Coronary artery (tissue), 2 donors: ENCODE measurements around the gene PCDHA10.
"Not testable (repeated sequence)": the region's sequence is repeated elsewhere in the genome, so short reads cannot be mapped to it uniquely, and the experiment has no call there.

Source experiments
- DNase-seq: peaks from one replicate; pipeline ENCODE4 v3.0.0-alpha.2; 2017; ENCODE audit warnings: low spot score
- H3K27ac ChIP-seq, 2 donors: fragments of 200-600 bp; sonication (generic); one replicate each; pipeline ENCODE4 v1.5.1; 2016 to 2019
- H3K4me3 ChIP-seq: fragments of 200-600 bp; sonication (generic); 2 replicates; pipeline ENCODE4 v1.5.1; 2016; ENCODE audit warnings: mild to moderate bottlenecking, moderate library complexity
- CTCF ChIP-seq: fragments of 200-600 bp; sonication (generic); IDR thresholded peaks from one replicate; pipeline ENCODE4 v1.5.1; 2019; ENCODE audit warnings: antibody characterized with exemption

PCDHA10 gene

DNA sequence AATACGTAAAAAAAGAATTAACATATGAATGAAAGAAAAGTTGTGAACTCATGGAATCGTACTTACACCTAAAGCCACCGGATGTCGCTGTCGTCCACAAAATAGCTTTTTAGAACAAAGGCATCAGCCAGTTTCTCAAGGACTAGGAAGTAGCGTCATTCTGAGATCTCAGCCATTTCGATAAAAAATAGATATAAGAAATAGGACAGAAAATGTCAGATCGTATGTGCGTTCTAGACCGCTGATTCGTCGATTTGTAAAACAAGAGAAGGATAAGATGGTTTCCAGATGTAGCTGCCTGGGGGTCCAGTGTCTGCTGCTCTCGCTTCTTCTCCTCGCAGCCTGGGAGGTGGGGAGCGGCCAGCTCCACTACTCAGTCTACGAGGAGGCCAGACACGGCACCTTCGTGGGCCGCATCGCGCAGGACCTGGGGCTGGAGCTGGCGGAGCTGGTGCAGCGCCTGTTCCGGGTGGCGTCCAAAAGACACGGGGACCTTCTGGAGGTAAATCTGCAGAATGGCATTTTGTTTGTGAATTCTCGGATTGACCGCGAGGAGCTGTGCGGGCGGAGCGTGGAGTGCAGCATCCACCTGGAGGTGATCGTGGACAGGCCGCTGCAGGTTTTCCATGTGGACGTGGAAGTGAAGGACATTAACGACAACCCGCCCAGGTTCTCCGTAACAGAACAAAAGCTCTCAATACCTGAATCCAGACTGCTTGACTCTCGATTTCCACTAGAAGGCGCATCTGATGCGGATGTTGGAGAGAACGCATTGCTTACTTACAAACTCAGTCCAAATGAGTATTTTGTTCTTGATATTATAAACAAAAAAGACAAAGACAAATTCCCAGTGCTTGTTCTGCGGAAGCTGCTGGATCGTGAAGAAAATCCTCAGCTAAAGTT, at the start of gene PCDHA10:
PCDHA10 (plus strand) TSS at position 126 of the 903 bp plus-strand sequence; CDS start at position 278, 152 bp downstream.
- Histone ChIP-seq H3K27ac (no peak within 1 kb of the TSS), H3K4me3 (peak within 1 kb of the TSS; percentile 62)
- TF ChIP-seq CTCF, result no peak
- no peak for DNase-seq

DNA sequence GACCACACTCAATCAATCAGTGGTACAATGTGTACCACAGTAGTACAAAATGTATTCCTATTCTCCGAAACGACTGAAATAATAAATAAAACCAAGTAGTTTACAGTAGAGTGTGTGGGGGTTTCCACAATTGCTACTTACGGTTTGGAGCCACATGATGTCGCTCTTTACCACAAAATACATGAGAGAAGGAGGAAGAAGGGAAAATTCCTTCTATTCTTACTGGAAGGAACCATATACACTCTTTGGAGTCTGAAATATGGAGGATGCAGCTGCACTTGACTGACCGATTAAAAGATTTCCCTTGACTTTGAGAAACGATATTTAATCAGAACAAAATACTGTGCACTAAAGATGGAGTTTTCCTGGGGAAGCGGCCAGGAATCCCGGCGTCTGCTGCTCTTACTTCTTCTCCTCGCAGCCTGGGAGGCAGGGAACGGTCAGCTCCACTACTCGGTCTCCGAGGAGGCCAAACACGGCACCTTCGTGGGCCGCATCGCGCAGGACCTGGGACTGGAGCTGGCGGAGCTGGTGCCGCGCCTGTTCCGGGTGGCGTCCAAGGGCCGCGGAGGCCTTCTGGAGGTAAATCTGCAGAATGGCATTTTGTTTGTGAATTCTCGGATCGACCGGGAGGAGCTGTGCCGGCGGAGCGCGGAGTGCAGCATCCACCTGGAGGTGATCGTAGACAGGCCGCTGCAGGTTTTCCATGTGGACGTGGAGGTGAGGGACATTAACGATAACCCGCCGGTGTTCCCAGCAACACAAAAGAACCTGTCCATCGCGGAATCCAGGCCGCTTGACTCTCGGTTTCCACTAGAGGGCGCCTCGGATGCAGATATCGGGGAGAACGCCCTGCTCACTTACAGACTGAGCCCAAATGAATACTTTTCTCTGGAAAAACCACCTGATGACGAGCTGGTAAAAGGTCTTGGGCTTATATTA, 48.6 kb upstream of the PCDHA10 start, which contains the start of gene PCDHA4:
PCDHA4 (plus strand) TSS at position 235 of the 942 bp plus-strand sequence.
- Histone ChIP-seq H3K27ac (peak within 1 kb of the TSS in 1 of 2 donors; percentile 53), H3K4me3 (peak within 1 kb of the TSS; percentile 67)
- no peak for TF ChIP-seq CTCF
- no peak for DNase-seq

GRCh38 chr5:140808241-140808888, 47.3 kb upstream of the PCDHA10 start:
- not testable (repeated sequence) for H3K4me3 ChIP-seq, DNase-seq, H3K27ac ChIP-seq

- no peak for DNase-seq
- TF ChIP-seq CTCF, result no peak
Measured at GRCh38 chr5:140808889-140809291, 46.8 kb upstream of the PCDHA10 start.

GRCh38 chr5:140821375-140822280, 34.1 kb upstream of the PCDHA10 start, which contains the start of gene PCDHA5:
Gene PCDHA5, plus strand, starts transcription at chr5:140821613.
- Histone ChIP-seq H3K4me3 (peak within 1 kb of the TSS; percentile 3), H3K27ac (no peak within 1 kb of the TSS)
- DNase-seq, result no peak
- no peak for TF ChIP-seq CTCF

More at GRCh38 chr5:140808889-140809291, 46.8 kb upstream of the PCDHA10 start:
- no peak overlapping the region for H3K4me3 ChIP-seq
- no peak overlapping the region for H3K27ac ChIP-seq

GRCh38 chr5:140822281-140822629, 33.4 kb upstream of the PCDHA10 start:
- Histone ChIP-seq H3K27ac (no peak overlapping the region), H3K4me3 (no peak overlapping the region)
- no peak for TF ChIP-seq CTCF
- no peak for DNase-seq

DNA sequence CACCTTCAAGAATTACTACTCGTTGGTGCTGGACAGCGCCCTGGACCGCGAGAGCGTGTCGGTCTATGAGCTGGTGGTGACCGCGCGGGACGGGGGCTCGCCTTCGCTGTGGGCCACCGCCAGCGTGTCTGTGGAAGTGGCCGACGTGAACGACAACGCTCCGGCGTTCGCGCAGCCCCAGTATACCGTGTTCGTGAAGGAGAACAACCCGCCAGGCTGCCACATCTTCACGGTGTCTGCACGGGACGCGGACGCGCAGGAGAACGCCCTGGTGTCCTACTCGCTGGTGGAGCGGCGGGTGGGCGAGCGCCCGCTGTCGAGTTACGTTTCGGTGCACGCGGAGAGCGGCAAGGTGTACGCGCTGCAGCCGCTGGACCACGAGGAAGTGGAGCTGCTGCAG, 32.7 kb upstream of the PCDHA10 start:
- not testable (repeated sequence) for H3K4me3 ChIP-seq, H3K27ac ChIP-seq, DNase-seq
